Breast epithelium (tissue), 3 donors: ENCODE results near the gene CDC34.

Experiments used
- CTCF ChIP-seq, 3 donors: fragments of 450-650 bp; IDR thresholded peaks; one replicate each; pipeline ENCODE4 v1.5.1; 2016 to 2017; ENCODE audit warnings: antibody characterized with exemption in 3 of 3, mild to moderate bottlenecking in 3 of 3, moderate library complexity in 3 of 3
- POLR2A ChIP-seq: fragments of 450-650 bp; IDR thresholded peaks from one replicate; pipeline ENCODE4 v1.6.1; 2016; ENCODE audit warnings: antibody characterized with exemption, mild to moderate bottlenecking, moderate library complexity
- POLR2AphosphoS5 ChIP-seq, 3 donors: sonication (generic); formaldehyde crosslinking; IDR thresholded peaks; one replicate each; pipeline ENCODE4 v1.6.1; 2017; ENCODE audit warnings: antibody characterized with exemption in 3 of 3

- no peak for TF ChIP-seq CTCF (IDR thresholded peaks at IDR 0.05)
- no peak for TF ChIP-seq POLR2A
- TF ChIP-seq POLR2AphosphoS5 (IDR thresholded peaks at IDR 0.05), result no peak
Observed at GRCh38 chr19:508204-509150, 23.1 kb upstream of the CDC34 start.
